Activated T-cell treated with anti-CD3 and anti-CD28 coated beads, Interleukin-2, amount 50 U/mL, for 4 hours (primary cell): Measurements from ENCODE around the gene NXNL2. TPM values are rescaled to one million over a fixed set of nuclear protein-coding genes. Genes with fewer than 3 reads are reported as not detected.
A peak's percentile ranks its signal among the peaks of the same experiment; 100 is the strongest.

ENCODE experiments used
- ATAC-seq, 2 donors: fragments of 200-7000 bp; cut with Tn5 transposase; one replicate each; pipeline ENCODE4 v1.10.0; 2021
- DNase-seq: peaks from one replicate; pipeline ENCODE4 v3.0.0-alpha.2; 2020
- H3K27me3 Mint-ChIP-seq: one replicate; pipeline ENCODE4 v1.8.0; 2021; ENCODE audit warnings: low read depth, mixed read lengths
- H3K36me3 Mint-ChIP-seq: one replicate; pipeline ENCODE4 v1.8.0; 2022; ENCODE audit warnings: mixed read lengths; ENCODE audit not compliant: insufficient read depth
- H3K4me1 Mint-ChIP-seq: one replicate; pipeline ENCODE4 v1.8.0; 2021; ENCODE audit warnings: low read depth, mixed read lengths
- H3K4me3 Mint-ChIP-seq: one replicate; pipeline ENCODE4 v1.8.0; 2021; ENCODE audit warnings: mild to moderate bottlenecking, moderate library complexity, mixed read lengths
- H3K9me3 Mint-ChIP-seq: one replicate; pipeline ENCODE4 v1.8.0; 2021; ENCODE audit warnings: mixed read lengths
- total RNA-seq, 3 donors: library from RNA; stranded (reverse); gene quantifications; one replicate each; pipeline ENCODE4 v1.2.1, GENCODE V29; 2021

Gene NXNL2
- total RNA-seq, 3 donors from 2014 or later, result not detected

GRCh38 chr9:88522360-88522759 is 12.6 kb upstream of the NXNL2 start:
- DNase-seq, result no peak
- peaks cover 25% of the 10 kb centered on the region for H3K27me3 Mint-ChIP-seq
- H3K4me3 Mint-ChIP-seq, result no peak overlapping the region
- peaks cover 3% of the 10 kb centered on the region for H3K9me3 Mint-ChIP-seq
- ATAC-seq, result no peak
- H3K36me3 Mint-ChIP-seq, result no peaks in the 10 kb centered on the region
- H3K4me1 Mint-ChIP-seq, result no peaks in the 10 kb centered on the region

DNA sequence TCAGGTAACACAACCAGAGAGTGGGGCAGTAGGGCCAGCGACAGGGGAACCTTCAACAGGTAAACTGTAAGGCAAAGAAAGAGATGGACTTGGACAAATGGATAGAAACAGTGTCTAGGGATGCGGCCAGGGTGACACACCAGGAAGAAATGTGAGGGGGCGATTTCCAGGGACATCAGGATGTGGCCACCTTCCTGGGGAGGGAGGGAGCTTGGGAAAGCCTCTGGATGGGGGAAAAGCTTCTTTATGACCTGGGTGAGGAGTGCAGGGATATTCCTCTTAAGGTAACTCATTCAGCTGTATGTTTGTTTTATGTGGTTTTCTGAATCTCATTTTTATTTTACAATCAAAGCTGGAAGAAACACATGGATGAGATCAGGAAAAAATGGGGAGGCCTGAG is 11.9 kb upstream of the NXNL2 start:
- H3K36me3 Mint-ChIP-seq, result no peaks in the 10 kb centered on the region
- no peaks in the 10 kb centered on the region for H3K9me3 Mint-ChIP-seq
- no peak for DNase-seq
- no peak overlapping the region for H3K4me3 Mint-ChIP-seq
- no peak for ATAC-seq
- H3K4me1 Mint-ChIP-seq, result no peaks in the 10 kb centered on the region
- peaks cover 25% of the 10 kb centered on the region for H3K27me3 Mint-ChIP-seq

GRCh38 chr9:88524911-88525310 is 10.1 kb upstream of the NXNL2 start:
- Mint-ChIP-seq H3K36me3 (no peaks in the 10 kb centered on the region), H3K9me3 (no peaks in the 10 kb centered on the region), H3K27me3 (peaks cover 25% of the 10 kb centered on the region), H3K4me3 (no peak overlapping the region), H3K4me1 (no peaks in the 10 kb centered on the region)
- DNase-seq (no peak), ATAC-seq (no peak)

DNA sequence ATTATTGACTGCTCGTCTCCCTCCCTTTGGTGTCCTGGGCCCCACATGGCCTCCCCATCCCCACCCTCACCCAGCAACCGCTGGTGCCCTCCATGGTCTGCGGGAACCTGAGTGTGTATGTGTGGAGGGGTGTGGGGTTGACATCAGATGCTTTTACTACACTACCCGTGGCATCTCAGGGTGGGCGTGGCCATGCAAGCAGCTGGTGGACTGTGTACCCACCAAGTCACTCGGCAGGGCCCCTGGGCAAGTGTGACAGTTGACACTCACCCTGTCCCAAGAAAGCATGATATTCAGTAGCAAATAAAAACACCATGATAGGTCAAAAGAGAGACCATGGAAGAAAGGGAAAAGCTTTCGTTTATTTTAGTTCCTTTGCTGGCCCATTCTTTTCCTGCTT is 7.4 kb upstream of the NXNL2 start:
- ATAC-seq (no peak), DNase-seq (no peak)
- no peaks in the 10 kb centered on the region for H3K4me1 Mint-ChIP-seq
- no peaks in the 10 kb centered on the region for H3K9me3 Mint-ChIP-seq
- no peaks in the 10 kb centered on the region for H3K36me3 Mint-ChIP-seq
- H3K4me3 Mint-ChIP-seq, result no peak overlapping the region
- peaks cover 18% of the 10 kb centered on the region for H3K27me3 Mint-ChIP-seq

DNA sequence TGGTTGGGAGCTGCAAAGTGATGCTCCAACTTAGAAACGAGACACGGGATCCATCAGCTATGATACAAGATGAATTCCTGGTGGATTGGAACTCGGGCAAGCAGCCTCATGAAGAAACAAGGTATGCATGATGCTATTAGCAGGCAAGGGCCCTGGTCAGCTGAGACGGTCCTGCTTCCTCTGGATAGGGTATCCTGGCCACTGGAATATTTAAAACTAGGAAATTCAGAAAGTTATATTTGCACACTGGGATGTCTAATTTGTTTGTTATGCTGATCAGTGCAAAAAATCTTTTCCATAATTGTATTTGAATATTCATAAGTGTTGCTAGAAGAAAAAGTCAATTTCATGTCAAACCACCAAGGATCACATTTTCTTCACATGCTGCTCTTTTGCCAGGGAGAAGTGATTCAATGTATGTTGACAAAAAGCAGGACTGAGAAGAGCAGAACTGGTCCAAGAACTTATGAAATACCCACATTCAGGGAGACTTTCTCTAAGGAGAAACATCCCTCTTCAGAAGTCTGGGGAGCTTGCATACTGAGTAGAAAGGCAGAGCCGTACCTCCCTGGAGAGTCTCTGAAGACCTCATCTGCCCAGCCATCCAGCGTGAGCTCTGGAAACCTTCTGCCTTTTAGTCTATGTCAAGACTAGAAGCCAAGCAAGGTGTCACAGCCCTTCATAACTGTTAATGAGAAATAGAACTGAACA is 6.7 kb upstream of the NXNL2 start:
- H3K27me3 Mint-ChIP-seq, result peaks cover 25% of the 10 kb centered on the region

DNA sequence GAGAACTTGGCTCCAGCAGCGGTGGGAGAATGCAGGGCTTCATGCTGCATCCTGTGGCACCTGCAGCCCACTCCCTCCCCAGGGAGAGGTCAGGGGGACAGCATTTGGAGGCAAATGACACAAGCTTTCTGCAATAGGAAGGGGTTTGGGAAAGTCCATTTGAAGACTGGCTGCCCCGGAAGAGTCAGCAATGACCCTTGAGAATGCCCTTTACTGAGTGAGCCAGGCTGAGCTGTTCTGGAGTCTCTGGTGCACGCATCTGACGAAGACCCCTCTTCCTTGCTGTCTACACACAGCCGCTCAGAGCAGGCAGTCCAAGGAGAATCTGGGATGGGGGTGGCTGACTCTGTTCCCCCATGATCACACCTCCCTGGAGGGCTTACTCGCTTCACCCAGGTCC is 5.5 kb upstream of the NXNL2 start:
- DNase-seq, result no peak
- Mint-ChIP-seq H3K27me3 (peaks cover 30% of the 10 kb centered on the region), H3K4me1 (peaks cover 12% of the 10 kb centered on the region), H3K36me3 (no peaks in the 10 kb centered on the region), H3K4me3 (no peak overlapping the region), H3K9me3 (no peaks in the 10 kb centered on the region)
- no peak for ATAC-seq

More for the DNA sequence above, 6.7 kb upstream of the NXNL2 start:
- ATAC-seq (no peak), DNase-seq (no peak)
- H3K9me3 Mint-ChIP-seq, result no peaks in the 10 kb centered on the region
- no peaks in the 10 kb centered on the region for H3K36me3 Mint-ChIP-seq
- no peak overlapping the region for H3K4me3 Mint-ChIP-seq
- peaks cover 5% of the 10 kb centered on the region for H3K4me1 Mint-ChIP-seq

DNA sequence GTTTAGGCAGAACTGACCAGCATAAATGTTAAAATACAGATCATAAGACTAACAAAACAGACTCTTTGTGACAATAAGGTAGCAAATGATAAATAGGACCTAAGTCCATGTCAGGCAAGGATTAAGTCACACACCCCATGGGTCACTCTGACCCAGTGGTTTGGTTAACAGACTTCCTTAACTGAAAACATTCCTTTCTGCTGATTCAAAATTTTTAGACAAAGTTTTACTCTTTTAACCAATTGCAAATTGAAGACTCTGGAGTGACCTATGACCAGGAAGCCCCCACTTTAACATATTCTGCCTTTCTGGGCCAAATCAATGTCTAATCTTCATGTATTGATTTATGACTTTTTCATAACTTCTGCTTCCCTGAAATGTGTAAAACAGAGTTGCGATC is 4.9 kb upstream of the NXNL2 start:
- DNase-seq (no peak), ATAC-seq (no peak)
- H3K36me3 Mint-ChIP-seq, result no peaks in the 10 kb centered on the region
- no peaks in the 10 kb centered on the region for H3K9me3 Mint-ChIP-seq
- H3K4me3 Mint-ChIP-seq, result no peak overlapping the region
- H3K4me1 Mint-ChIP-seq, result peaks cover 13% of the 10 kb centered on the region
- H3K27me3 Mint-ChIP-seq, result peaks cover 29% of the 10 kb centered on the region

DNA sequence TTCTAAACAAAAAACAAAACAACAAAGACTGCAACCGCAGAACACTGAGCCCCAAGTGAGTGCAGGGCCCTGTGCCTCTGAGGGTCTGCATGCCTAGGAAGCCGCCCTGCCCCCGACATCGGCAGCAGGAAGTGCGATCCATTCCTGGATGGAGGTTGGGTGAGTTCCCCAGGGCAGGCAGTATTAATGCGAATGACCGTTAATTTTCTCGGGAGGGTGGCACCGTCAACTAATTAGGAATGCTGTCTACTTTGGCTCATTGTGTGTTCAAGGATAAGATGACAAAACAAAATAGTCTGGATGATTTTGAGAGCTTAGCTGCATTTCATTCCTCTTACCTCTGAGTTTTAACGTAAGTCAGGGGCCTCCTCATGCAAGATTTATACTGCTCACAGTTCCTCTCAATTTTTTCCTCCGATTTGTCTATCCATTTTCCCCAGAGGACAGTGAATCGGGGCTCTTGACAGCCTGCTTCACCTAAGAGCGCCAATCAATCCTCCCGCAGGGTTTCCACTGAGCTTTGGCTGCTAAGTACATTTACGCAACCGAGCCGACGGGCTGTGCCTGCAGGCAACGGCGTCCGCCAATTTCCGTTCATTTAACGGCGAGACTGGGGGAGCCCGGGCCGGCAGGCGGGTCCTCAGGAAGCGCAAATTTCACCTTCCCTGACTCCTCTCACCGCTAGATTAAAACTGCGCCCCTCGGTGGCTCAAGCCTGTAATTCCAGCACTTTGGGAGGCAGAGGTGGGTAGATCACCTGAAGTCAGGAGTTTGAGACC is 2.9 kb upstream of the NXNL2 start:
- no peaks in the 10 kb centered on the region for H3K36me3 Mint-ChIP-seq
- H3K4me3 Mint-ChIP-seq, result no peak overlapping the region
- ATAC-seq (no peak), DNase-seq (no peak)
- peaks cover 20% of the 10 kb centered on the region for H3K4me1 Mint-ChIP-seq
- peaks cover 30% of the 10 kb centered on the region for H3K27me3 Mint-ChIP-seq
- H3K9me3 Mint-ChIP-seq, result no peaks in the 10 kb centered on the region

DNA sequence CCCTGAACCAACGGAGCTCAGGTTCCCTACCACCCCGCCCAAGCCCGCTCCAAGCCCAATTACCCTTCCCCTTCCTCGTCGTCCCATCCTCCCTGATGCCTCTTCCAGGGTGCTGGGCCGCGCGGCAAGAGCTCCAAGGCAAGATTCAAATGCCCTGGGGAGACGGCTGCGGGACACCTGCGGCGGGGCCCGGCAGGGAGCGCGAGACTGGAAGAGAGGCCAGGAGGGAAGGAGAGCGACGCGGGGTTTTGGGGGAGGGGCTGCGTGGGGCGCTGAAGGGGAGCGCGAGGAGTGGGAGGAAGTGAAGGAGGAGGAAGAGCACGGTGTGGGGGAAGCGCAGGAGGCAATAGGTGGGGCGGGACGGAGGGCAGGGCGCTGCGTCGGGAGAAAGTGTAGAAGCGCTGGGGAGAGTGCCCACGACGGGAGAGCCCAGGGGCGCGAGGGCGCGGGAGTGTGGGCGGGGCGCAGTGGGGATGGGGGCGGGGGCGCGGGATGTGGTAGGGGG is 975 bp upstream of the NXNL2 start:
- DNase-seq (no peak), ATAC-seq (no peak)
- H3K4me3 Mint-ChIP-seq, result peak overlapping the region; percentile 40
- H3K36me3 Mint-ChIP-seq, result no peaks in the 10 kb centered on the region
- no peaks in the 10 kb centered on the region for H3K9me3 Mint-ChIP-seq
- H3K4me1 Mint-ChIP-seq, result peaks cover 20% of the 10 kb centered on the region
- H3K27me3 Mint-ChIP-seq, result peaks cover 37% of the 10 kb centered on the region

DNA sequence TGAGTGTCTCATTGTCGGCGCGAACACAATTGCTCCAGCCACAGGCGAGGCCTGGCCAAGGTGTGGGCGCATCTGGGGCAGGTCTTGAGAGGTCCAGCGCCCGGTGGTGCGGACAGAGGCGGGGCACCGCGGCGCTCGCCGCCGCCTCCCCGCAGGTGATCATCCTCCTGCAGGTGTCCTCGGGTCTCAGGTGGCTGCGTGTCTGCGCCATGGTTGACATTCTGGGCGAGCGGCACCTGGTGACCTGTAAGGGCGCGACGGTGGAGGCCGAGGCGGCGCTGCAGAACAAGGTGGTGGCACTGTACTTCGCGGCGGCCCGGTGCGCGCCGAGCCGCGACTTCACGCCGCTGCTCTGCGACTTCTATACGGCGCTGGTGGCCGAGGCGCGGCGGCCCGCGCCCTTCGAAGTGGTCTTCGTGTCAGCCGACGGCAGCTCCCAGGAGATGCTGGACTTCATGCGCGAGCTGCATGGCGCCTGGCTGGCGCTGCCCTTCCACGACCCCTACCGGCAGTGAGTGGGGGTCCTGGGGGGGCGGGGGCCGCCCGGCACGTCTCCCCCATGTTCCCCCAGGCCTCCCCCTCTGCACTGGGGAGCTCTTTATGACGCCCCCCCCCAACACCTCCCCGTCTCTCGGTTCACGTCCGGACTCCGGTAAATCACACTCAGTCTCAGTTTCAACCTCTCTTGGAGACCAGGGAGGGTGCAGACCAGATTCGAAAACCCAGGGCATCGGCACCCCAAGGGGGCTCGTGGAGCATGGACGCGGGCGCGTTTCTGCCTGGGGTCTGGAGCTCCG is 446 bp downstream of the NXNL2 start:
- H3K4me1 Mint-ChIP-seq, result peaks cover 21% of the 10 kb centered on the region
- H3K9me3 Mint-ChIP-seq, result no peaks in the 10 kb centered on the region
- peak; percentile 32 to 52 for ATAC-seq
- no peak for DNase-seq
- peak overlapping the region; percentile 42 for H3K4me3 Mint-ChIP-seq
- peaks cover 41% of the 10 kb centered on the region for H3K27me3 Mint-ChIP-seq
- H3K36me3 Mint-ChIP-seq, result no peaks in the 10 kb centered on the region

DNA sequence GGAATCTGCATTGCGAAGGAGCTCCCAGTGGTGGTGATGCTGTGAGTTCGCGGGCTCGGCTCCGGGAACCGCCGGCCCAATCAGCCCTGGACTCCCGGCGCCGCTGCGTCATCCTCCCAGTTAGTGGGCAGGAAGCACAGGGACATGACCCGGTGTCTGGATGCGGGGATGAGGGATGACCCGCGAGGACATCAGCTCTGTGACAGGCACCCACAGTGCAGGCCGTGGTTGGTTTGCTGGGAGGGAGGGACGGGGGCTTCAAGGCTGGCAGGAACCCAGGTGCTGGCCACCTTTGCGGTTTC is 996 bp downstream of the NXNL2 start:
- Mint-ChIP-seq H3K36me3 (no peaks in the 10 kb centered on the region), H3K9me3 (no peaks in the 10 kb centered on the region), H3K27me3 (peaks cover 41% of the 10 kb centered on the region), H3K4me3 (no peak overlapping the region), H3K4me1 (peaks cover 21% of the 10 kb centered on the region)
- ATAC-seq, result no peak
- DNase-seq, result no peak

DNA sequence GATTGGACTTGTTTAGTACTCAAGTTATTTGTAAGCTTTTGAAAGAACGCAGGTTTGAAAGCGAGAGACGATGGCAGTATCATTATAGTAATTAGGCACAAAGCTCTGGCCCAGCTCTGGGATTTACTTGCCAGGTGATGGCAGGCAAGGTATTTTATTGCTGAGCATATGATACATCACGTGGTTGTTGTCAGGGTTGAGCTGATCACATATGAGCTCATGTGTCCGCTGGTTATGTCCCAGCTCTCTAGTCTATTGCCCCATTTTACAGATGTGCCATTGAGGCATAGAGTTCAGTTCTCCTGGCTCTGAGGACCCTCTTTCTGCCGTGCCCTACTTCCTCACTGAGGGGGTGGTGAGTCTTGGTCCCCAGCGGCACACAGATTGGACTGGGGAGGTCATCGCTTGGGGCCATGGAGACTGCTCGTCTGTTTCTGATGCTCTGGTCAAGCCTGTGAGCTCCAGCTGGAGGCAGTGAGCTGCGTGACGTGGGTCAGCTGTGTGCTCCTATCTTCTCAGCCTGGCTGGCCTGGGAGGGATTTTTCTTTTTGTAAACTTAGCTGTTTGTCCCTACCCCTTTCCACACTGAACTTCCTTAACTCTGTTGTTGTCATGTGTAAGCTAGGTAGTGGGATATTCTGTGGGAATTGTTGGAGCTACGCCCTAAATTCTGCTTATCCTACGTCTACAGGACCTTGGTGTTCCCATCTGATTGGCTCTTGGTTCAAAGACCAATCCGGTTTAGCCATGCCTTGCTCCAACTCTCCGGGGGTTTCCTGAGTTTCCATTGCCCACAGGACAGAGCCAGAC is 2.2 kb downstream of the NXNL2 start:
- no peak overlapping the region for H3K4me3 Mint-ChIP-seq
- DNase-seq (no peak), ATAC-seq (no peak)
- peaks cover 41% of the 10 kb centered on the region for H3K27me3 Mint-ChIP-seq
- peaks cover 21% of the 10 kb centered on the region for H3K4me1 Mint-ChIP-seq
- no peaks in the 10 kb centered on the region for H3K36me3 Mint-ChIP-seq
- no peaks in the 10 kb centered on the region for H3K9me3 Mint-ChIP-seq

DNA sequence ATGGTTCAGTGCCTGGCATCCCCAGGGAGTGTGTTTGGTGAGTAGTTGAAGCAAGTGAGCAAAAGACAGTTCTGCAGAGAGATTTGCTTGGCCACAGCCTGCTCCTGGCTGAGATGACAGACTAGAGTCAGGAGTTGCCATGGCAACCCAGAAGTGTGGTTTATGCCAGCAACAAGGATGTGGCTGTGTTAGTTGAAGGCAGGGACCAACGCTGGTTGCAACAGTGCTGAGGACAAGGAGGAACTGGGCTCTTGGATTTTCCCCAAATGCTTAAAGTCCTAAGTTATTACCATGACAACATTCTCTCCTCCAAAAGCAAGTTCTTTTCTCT is 2.7 kb downstream of the NXNL2 start:
- ATAC-seq (peak in 1 of 2 donors; percentile 46), DNase-seq (no peak)
- Mint-ChIP-seq H3K36me3 (no peaks in the 10 kb centered on the region), H3K4me3 (no peak overlapping the region), H3K27me3 (peaks cover 36% of the 10 kb centered on the region), H3K4me1 (peaks cover 21% of the 10 kb centered on the region), H3K9me3 (no peaks in the 10 kb centered on the region)
